GM19043 (cell line): ENCODE measurements around the gene PREX1.
"Not testable (repeated sequence)": the region's sequence is repeated elsewhere in the genome, so short reads cannot be mapped to it uniquely, and the experiment has no call there.

Experiments used
- ATAC-seq: cut with Tn5 transposase; IDR thresholded peaks from one replicate; pipeline ENCODE4 v1.9.1; 2021; ENCODE audit warnings: low read depth; ENCODE audit not compliant: unreplicated experiment

The PREX1 gene

DNA sequence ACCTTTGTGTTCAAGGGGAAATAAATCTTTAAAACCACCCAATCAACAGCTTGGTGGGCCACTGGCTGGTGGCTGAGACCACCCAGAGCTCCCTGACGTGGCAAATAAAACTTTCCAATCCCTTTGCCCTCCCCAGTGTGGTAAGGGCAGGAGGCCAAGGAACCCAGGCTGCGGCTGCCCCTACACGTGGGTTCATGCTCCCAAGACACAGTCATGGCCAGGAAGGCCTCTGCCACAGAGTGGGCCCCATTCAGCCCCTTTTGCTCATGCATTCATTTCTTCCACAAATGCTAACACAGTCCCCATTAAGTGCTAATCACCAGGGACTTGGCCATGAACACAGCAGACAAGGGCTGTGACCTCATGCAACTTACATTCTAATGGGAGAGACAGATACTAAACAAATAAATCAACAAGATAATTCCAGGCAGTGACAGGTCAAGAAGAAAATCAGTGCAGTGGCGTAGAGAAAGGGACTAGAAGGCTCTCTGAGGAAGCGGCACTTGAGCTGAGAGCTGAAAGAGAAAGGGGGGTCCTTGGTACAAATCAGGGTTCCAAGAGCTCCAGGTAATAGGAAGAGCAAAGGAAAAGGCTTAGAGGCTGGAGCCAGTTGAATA is 13.8 kb downstream of the PREX1 start:
- ATAC-seq: no peak

- ATAC-seq: no peak
Measured at GRCh38 chr20:48813446-48813747, 14.4 kb downstream of the PREX1 start.

DNA sequence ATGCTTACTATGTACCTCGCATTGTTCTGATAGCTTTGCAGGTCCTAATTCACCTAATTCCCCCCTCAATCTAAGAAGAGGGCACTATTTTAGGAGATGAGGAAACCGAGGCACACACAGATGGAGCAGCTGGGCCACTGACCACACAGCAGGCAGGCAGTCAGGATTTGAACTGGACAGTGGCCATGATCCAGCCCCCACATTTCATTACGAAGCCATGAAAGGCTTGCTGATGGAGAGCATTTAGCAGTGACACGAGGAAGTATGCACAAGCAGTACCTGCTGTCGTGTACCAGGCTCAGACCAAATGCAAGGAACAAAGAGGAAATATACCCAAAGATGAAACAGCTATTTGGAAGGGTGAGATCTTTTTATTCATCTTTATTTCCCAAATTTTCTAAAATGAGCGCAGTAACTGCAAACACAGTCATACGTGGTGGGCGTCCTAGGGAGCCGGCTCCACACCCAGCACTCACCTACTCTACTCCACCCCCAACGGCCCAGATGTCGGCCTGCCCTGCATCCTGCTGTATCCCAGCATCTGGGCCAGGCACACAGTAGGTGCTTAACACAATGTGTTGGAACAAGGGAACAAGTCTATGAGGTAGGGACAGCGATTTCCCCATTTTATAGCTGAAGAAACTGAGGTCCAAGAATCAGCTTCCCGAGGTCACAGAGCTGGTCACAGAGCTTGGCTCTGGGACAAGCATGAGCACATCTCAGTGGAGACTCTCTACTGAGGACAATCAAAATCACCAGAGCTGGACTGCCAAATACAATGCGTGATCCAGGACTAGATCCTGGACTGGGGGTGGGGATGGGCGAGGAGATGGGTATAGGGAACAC is 15.0 kb downstream of the PREX1 start:
- ATAC-seq: no peak

DNA sequence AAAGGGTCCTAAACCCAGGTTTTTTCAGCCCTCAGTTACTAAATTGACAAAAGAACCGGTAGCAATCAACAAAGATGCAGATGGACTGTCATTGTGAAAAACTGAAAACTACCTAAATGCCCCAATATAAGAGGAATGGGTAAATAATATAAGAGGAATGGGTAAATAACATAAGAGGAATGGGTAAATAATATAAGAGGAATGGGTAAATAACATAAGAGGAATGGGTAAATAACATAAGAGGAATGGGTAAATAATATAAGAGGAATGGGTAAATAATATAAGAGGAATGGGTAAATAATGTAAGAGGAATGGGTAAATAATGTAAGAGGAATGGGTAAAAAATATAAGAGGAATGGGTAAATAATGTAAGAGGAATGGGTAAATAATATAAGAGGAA is 15.7 kb downstream of the PREX1 start:
- not testable (repeated sequence) for ATAC-seq

- no peak for ATAC-seq
Measured at GRCh38 chr20:48809673-48810072, 18.1 kb downstream of the PREX1 start.

DNA sequence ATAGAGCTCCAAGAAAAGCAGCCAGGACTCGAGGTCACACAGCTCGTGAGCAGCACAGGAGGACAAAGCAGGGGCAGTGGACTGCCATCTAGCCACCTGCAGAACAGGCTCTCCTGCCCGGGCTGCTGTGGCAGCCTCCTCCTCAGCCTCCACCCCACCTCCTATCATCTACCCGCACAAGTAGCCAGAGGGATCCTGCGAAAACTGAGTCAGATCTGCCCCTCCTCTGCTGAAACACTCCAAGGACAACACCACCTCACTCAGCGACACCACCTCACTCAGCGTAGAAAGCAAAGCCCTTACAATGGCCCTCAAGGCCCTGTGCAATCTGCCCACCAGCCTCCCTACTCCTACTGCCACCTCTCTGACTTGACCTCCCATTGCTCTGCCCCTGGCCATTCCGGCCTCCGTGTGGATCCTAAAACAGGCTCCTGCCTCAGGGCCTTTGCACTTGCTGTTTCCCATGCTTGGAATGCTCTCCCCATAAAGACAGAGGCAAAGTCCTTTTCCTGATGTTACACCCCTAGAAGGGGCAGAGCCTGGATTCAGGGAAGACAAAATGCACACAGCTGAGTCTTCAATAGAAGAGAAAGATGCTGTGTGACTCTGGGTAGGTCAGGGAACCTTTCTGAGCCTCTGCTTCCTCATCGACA is 19.3 kb downstream of the PREX1 start:
- no peak for ATAC-seq

DNA sequence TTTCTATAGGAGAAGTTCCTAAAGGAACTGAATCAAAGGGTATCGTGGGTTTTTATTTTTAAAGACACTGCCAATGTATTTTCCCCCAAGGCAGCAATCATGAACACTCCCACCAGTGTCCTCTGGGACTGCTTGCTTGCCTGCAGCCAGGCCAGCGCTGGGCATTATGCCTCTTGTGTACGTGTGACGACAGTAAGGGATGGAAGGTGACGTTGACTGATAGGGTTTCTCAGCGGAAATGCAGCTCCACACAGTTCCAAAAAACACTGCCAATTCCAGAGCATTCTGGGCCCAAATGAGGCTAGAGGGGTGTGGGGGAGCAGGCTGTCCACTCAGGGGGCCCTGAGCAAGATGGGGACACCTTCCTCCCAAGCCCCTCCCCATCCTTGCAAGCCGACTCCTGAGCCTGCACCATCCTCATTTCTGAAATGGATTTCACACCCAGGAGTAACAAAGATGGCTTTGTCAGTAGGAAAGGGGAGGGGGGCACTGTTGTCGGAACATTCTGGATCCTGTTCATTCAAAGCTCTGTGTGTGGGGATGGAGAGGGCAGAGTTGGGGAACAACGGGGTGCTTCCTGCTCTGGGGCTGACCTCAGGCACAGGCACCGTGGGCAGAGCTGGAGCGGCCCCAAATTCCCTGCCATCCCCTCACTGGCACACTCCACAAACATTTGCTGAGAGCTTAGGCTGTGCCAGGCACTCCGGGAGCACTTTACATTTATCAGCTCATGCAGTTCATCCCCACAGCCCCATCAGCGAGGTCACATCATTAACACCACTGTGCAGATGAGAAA is 20.0 kb downstream of the PREX1 start:
- no peak for ATAC-seq

GRCh38 chr20:48807051-48807450 is 20.7 kb downstream of the PREX1 start:
- ATAC-seq: no peak

DNA sequence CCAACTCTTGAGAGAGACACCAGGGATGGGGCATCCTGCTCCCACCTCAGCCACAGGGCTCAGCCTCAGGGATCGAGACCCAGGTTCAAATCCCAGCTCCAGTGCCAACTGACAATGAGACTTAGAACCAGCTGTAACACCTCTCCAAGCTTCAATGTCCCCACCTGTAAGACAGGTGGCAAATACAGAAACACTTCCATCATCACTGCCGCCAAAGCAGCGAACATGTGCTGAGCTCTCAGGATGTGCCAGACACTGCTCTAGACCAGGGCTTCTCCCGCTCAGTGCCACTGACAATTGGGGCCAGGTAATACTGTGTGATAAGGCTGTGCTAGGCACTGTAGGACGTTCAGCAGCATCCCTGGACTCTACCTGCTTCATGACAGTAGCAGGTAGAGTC is 22.1 kb downstream of the PREX1 start:
- ATAC-seq: no peak

GRCh38 chr20:48805286-48805685 is 22.5 kb downstream of the PREX1 start:
- ATAC-seq: no peak

DNA sequence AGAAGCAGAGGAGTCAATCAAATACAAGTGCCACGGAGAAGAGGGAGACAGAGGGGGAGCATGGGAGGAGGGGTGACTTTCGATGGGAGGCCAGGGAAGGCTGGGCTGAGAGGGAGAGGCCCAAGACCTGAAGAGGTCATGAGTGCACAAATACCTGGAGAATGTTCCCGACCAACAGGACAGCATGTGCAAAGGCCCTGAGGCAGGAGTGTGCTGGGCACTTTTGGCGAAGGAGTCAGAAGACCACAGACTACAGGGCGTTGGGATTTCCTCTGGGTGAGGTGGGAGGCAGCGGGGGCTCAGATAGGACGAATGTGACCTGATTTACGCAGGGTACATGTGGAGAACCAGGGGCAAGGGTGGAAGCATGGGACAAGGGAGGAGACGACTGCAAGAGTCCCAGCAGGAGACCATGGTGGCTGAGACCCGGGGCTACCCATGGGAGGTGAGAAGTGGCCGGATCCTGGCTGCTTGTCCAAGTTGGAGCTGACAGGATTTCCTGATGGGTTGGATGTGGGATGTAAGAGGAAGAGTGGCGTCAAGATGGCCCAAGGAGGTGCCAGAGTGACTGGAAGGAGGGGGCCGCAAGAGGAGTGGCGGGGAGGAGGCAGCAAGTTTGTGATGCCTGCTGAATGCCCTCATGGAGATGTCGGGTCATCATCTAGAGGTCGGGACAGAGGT is 23.4 kb downstream of the PREX1 start:
- ATAC-seq: no peak

DNA sequence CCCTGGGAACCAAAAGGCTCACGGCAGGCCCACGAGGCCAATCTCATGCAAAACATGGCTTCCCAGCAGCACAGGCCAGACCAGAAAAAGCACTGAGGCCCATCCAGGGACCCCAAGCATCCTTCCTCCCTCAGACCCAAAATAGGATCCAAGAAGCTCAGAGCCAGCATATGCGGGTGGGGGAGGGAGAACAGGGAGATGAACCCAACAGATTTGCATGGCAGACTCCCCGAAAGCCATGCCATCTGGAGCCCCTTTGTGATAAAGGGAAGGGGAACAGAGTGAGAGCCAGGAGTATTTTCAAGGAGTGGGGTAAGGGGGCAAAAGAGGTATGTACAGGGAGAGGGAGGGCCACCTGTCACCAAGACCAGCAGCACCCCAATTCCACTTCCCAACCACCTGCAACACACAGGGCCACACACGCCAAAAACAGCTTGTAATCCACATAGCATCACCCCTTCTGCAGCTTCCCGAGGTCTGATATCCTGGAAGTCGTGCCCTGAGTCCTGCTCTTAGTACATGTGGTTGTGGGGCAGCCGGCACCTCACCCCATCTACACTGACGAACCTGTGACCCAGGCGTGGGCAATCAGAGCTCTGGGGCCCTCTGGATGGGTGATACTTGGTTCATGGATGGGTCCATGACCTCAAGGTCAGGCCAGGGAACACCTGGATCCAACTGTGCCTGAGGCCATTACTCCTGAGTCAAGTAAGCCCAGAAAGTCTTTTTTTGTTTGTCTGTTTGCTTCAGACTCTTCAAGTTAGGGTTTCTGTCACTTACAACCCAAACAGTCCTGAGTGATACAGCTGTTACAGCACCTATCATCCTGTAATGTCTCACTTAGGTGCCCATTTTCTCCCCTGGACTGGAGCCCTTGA is 24.4 kb downstream of the PREX1 start:
- ATAC-seq: no peak

- no peak for ATAC-seq
Measured at GRCh38 chr20:48802647-48803046, 25.2 kb downstream of the PREX1 start.

- no peak for ATAC-seq
Measured at GRCh38 chr20:48802216-48802615, 25.6 kb downstream of the PREX1 start.

DNA sequence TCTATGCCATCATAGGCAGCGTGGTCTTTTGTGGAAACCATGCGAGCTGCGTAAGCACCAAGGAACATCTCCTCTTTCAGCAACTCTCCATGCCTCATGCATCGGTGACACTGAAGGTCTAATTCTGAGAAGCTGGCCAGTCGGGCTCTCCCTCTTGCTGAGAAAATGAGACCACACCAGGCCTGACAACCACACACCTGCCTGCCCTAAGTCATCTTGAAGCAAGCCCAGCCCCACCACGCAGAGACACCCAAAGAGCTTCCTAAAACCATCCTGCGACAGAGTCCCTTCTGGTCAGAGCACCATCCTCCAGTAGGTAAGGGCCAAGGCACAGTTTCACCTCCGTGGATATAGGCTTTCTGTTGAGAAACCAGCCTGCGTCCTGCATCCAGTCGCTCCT is 26.6 kb downstream of the PREX1 start:
- ATAC-seq: no peak

GRCh38 chr20:48800177-48800576 is 27.6 kb downstream of the PREX1 start:
- ATAC-seq: no peak

GRCh38 chr20:48799328-48800105 is 28.3 kb downstream of the PREX1 start:
- ATAC-seq: no peak

GRCh38 chr20:48797850-48798747 is 29.7 kb downstream of the PREX1 start:
- ATAC-seq: no peak
